OCI-LY7 (cell line): ENCODE measurements around the gene SEC24D. TPM values are rescaled to one million over a fixed set of nuclear protein-coding genes. Genes with fewer than 3 reads are reported as not detected.

Experiments used
- Bru-seq: library from RNA; stranded (reverse); fragments of 400-500 nt; gene quantifications from one replicate; lab custom pipeline; 2021; lab: Mats Ljungman, UMichigan
- BruChase-seq, 2 experiments: library from RNA; stranded (reverse); fragments of 400-500 nt; gene quantifications; one replicate each; lab custom pipeline; 2021; lab: Mats Ljungman, UMichigan
- BruUV-seq: library from RNA; stranded (reverse); fragments of 400-500 nt; replicated peaks from 2 replicates; lab custom pipeline; 2021; lab: Mats Ljungman, UMichigan
- CTCF ChIA-PET: fragments of 300-600 bp; sonication (Branson Sonifier 250); formaldehyde crosslinking; loops from one replicate; lab custom pipeline; 2022; ENCODE audit warnings: antibody characterized with exemption; ENCODE audit not compliant: unreplicated experiment; lab: Charles Lee
- POLR2A ChIA-PET: fragments of 300-600 bp; sonication (Branson Sonifier 250); formaldehyde crosslinking; loops from one replicate; lab custom pipeline; 2022; ENCODE audit warnings: antibody characterized with exemption; lab: Charles Lee
- DNase-seq: peaks from one replicate; pipeline ENCODE4 v3.0.0-alpha.2; 2015; ENCODE audit warnings: low spot score
- H2AFZ ChIP-seq: fragments of 200-600 bp; sonication (generic), shearing (Covaris generic); 2 replicates; pipeline ENCODE4 v1.6.1; 2014; ENCODE audit warnings: mild to moderate bottlenecking, antibody characterized with exemption, low read length, moderate library complexity
- H3K27ac ChIP-seq: fragments of 200-600 bp; sonication (generic); 2 replicates; pipeline ENCODE4 v1.5.1; 2014; ENCODE audit warnings: mixed run types, low read depth, mild to moderate bottlenecking, moderate library complexity, low read length, inconsistent platforms; ENCODE audit not compliant: poor library complexity, severe bottlenecking
- H3K36me3 ChIP-seq: fragments of 200-600 bp; sonication (generic); 2 replicates; pipeline ENCODE4 v1.6.1; 2014; ENCODE audit warnings: mild to moderate bottlenecking, antibody characterized with exemption, low read length, moderate library complexity, mixed read lengths; ENCODE audit not compliant: insufficient read depth
- H3K4me1 ChIP-seq: fragments of 200-600 bp; sonication (generic); 2 replicates; pipeline ENCODE4 v1.5.1; 2014; ENCODE audit warnings: mild to moderate bottlenecking, low read length; ENCODE audit not compliant: insufficient read depth, poor library complexity, severe bottlenecking
- H3K4me2 ChIP-seq: fragments of 200-600 bp; sonication (generic); 2 replicates; pipeline ENCODE4 v1.6.1; 2014; ENCODE audit warnings: mild to moderate bottlenecking, low read length
- H3K4me3 ChIP-seq: fragments of 200-600 bp; sonication (generic); 2 replicates; pipeline ENCODE4 v1.5.1; 2014; ENCODE audit warnings: mild to moderate bottlenecking, low read depth, low read length; ENCODE audit not compliant: poor library complexity, severe bottlenecking
- H3K79me2 ChIP-seq: fragments of 200-600 bp; sonication (generic); 2 replicates; pipeline ENCODE4 v1.6.1; 2016; ENCODE audit warnings: low read depth, mild to moderate bottlenecking, low read length, moderate library complexity, mixed read lengths; ENCODE audit not compliant: insufficient read depth
- H3K9me2 ChIP-seq: fragments of 200-600 bp; sonication (generic); 2 replicates; pipeline ENCODE4 v1.6.1; 2016; ENCODE audit warnings: mild to moderate bottlenecking, low read length, mixed read lengths; ENCODE audit not compliant: insufficient read depth
- H3K9me3 ChIP-seq: fragments of 200-600 bp; sonication (generic); 2 replicates; pipeline ENCODE4 v1.6.1; 2014; ENCODE audit warnings: mild to moderate bottlenecking, mixed run types, low read length, mixed read lengths
- H4K20me1 ChIP-seq: fragments of 200-600 bp; sonication (generic); 2 replicates; pipeline ENCODE4 v1.6.1; 2014; ENCODE audit warnings: mild to moderate bottlenecking, antibody characterized with exemption, low read length, moderate library complexity, mixed read lengths; ENCODE audit not compliant: insufficient read depth
- EZH2phosphoT487 ChIP-seq: fragments of 200-600 bp; sonication (generic); IDR thresholded peaks from 2 replicates; pipeline ENCODE4 v1.6.1; 2018; ENCODE audit warnings: low read depth, borderline replicate concordance, mild to moderate bottlenecking, mixed run types, antibody characterized with exemption, low read length, moderate library complexity, mixed read lengths
- intact Hi-C: fragments of 100-400 bp; cut with micrococcal nuclease; formaldehyde crosslinking; loops from one replicate; pipeline ENCODE4 v1.10.0; 2022; ENCODE audit not compliant: unreplicated experiment
- long read RNA-seq: library from polyadenylated mRNA; stranded (forward); transcript quantifications from one replicate; pipeline ENCODE4 v2.0.0, GENCODE V29; 2022
- total RNA-seq, 2 experiments: library from RNA; depleted of rRNA in 1 of 2; stranded (reverse); fragments of >200 nt in 1 of 2; shearing (Covaris generic) in 1 of 2; gene quantifications; 2 replicates each; pipeline ENCODE4 v1.2.3, GENCODE V29; 2014 to 2022
- TF ChIP-seq, protein P1 (sequence below): fragments of 200-600 bp; sonication (generic); conservative IDR thresholded peaks from 2 replicates; pipeline ENCODE4 v1.5.1; 2014; ENCODE audit warnings: mild to moderate bottlenecking, antibody characterized with exemption, low read length, moderate library complexity, mixed read lengths

Gene SEC24D, protein sequence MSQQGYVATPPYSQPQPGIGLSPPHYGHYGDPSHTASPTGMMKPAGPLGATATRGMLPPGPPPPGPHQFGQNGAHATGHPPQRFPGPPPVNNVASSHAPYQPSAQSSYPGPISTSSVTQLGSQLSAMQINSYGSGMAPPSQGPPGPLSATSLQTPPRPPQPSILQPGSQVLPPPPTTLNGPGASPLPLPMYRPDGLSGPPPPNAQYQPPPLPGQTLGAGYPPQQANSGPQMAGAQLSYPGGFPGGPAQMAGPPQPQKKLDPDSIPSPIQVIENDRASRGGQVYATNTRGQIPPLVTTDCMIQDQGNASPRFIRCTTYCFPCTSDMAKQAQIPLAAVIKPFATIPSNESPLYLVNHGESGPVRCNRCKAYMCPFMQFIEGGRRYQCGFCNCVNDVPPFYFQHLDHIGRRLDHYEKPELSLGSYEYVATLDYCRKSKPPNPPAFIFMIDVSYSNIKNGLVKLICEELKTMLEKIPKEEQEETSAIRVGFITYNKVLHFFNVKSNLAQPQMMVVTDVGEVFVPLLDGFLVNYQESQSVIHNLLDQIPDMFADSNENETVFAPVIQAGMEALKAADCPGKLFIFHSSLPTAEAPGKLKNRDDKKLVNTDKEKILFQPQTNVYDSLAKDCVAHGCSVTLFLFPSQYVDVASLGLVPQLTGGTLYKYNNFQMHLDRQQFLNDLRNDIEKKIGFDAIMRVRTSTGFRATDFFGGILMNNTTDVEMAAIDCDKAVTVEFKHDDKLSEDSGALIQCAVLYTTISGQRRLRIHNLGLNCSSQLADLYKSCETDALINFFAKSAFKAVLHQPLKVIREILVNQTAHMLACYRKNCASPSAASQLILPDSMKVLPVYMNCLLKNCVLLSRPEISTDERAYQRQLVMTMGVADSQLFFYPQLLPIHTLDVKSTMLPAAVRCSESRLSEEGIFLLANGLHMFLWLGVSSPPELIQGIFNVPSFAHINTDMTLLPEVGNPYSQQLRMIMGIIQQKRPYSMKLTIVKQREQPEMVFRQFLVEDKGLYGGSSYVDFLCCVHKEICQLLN
- 10.7 and 15.1 TPM in 2 replicates for total RNA-seq (2014; rRNA removed; shearing (Covaris generic))
- total RNA-seq (2022): 54.0 and 56.1 TPM in 2 replicates
- Bru-seq, nascent RNA: percentile 88 among the genes with signal in this experiment
- percentile 64 among the genes with signal in this experiment for BruChase-seq, experiment 1, labeled RNA remaining after a 6-hour chase
- BruChase-seq, experiment 2, labeled RNA remaining after a 2-hour chase: percentile 71 among the genes with signal in this experiment
- long read RNA-seq, full-length matches to known transcripts: 69 of 135 reads
- long read RNA-seq, partial matches to known transcripts: 13 of 135 reads
- long read RNA-seq, other reads (novel, unspliced or antisense): 53 of 135 reads

DNA sequence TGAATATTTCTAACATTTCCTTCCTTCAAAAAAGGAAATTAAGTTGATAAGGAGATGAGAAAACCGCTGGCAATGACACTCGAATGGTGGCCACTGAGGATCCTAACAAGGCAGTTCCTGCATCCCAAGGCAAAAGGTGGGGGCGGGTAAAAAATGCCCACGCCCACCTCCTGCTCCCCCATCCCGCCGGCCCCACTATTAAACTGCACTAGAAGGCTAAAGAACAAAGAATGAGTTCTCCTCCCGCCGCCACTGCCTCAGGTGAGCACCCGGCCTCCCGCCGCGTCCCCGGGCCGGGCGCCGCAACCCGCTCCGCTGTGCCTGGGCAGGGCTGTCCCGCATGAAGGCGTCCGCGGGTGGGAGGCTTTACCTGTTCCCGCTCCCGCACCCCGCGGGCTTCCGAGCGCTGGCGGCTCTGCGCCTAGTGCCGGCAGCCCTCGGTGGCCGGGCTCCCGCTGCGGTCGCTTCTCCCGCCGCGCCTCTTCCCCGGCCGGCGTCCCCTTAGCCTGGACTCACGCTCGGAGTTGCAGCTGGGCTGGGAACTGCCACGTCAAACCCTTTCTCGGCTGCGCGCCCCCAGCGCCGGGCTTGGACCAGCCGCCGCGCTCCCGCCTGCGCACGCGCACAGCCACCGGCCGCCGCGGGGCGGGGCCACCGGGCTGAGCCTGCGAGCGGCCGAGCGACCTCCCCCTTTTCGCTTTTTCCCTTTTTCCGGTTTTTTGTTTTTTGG lies at the start of gene SEC24D:
SEC24D (minus strand) TSS at position 556 of the 730 bp plus-strand sequence. CDS start 2,430 bp downstream, outside the sequence.
- H3K36me3 ChIP-seq: peaks cover 23% of the 10 kb centered on the region
- peak within 1 kb of the TSS; percentile 100 for H2AFZ ChIP-seq
- peak within 1 kb of the TSS; percentile 67 for H3K27ac ChIP-seq
- no peaks in the 10 kb centered on the region for H4K20me1 ChIP-seq
- POLR2A ChIA-PET: interaction anchor here (0.7 to 5.6 kb wide), 7 partner anchors 11 to 110 kb away, joined by 3 to 59 read pairs (median 3); no protein-coding TSS in a partner anchor
- H3K79me2 ChIP-seq: peaks cover 22% of the 10 kb centered on the region; the same call in 1 of the 2 replicates
- CTCF ChIA-PET: interaction anchor here (0.6 to 1.0 kb wide), 2 partner anchors 51 to 76 kb away, joined by 3 read pairs; no protein-coding TSS in a partner anchor
- peak within 1 kb of the TSS; percentile 97 for H3K4me3 ChIP-seq
- no TSS peak for BruUV-seq
- DNase-seq: peak; percentile 87
- no peaks in the 10 kb centered on the region for H3K9me2 ChIP-seq
- no peak for TF ChIP-seq EZH2phosphoT487
- TF ChIP-seq, protein P1, sequence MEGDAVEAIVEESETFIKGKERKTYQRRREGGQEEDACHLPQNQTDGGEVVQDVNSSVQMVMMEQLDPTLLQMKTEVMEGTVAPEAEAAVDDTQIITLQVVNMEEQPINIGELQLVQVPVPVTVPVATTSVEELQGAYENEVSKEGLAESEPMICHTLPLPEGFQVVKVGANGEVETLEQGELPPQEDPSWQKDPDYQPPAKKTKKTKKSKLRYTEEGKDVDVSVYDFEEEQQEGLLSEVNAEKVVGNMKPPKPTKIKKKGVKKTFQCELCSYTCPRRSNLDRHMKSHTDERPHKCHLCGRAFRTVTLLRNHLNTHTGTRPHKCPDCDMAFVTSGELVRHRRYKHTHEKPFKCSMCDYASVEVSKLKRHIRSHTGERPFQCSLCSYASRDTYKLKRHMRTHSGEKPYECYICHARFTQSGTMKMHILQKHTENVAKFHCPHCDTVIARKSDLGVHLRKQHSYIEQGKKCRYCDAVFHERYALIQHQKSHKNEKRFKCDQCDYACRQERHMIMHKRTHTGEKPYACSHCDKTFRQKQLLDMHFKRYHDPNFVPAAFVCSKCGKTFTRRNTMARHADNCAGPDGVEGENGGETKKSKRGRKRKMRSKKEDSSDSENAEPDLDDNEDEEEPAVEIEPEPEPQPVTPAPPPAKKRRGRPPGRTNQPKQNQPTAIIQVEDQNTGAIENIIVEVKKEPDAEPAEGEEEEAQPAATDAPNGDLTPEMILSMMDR: no peak; the same call in 1 of the 2 replicates
- intact Hi-C loops: loop anchor here (1.0 to 5.0 kb wide), 2 partner anchors 75 to 377 kb away; partner anchors contain the start of gene USP53
- H3K4me1 ChIP-seq: peaks cover 39% of the 10 kb centered on the region
- peak within 1 kb of the TSS; percentile 97 for H3K4me2 ChIP-seq
- no peaks in the 10 kb centered on the region for H3K9me3 ChIP-seq

DNA sequence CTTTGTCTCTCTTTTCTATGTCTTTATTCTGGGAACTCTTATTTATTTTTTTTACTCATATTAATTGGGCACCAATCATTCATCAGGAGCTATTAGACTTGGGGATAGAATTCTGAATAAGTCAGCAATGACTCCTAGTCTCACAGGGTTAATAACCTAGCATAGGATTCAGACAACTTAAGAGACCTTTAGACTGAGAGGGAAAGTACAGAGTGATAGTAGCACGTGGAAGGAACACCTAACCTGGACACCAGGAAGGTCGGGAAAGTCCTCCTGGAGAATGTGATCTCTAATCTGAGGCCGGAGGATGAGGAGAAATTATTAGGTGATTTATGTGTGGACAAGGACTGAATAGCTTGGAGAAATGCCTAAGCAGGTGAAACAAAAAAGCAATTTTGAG lies 48.8 kb upstream of the SEC24D start:
- CTCF ChIA-PET: no interaction called here
- H4K20me1 ChIP-seq: no peaks in the 10 kb centered on the region
- no peaks in the 10 kb centered on the region for H3K36me3 ChIP-seq
- intact Hi-C loops: loop anchor here (10.0 kb wide), 2 partner anchors 340 to 600 kb away; no protein-coding TSS in a partner anchor
- H2AFZ ChIP-seq: no peak overlapping the region
- no peak for DNase-seq
- no TSS peak for BruUV-seq
- H3K9me2 ChIP-seq: no peaks in the 10 kb centered on the region
- no peaks in the 10 kb centered on the region for H3K9me3 ChIP-seq
- POLR2A ChIA-PET: interaction anchor here (0.5 to 1.0 kb wide), 2 partner anchors 14 to 469 kb away, joined by 3 to 4 read pairs; no protein-coding TSS in a partner anchor
- H3K79me2 ChIP-seq: no peaks in the 10 kb centered on the region
- TF ChIP-seq EZH2phosphoT487: no peak
- TF ChIP-seq, protein P1: no peak
- no peak overlapping the region for H3K27ac ChIP-seq
- no peaks in the 10 kb centered on the region for H3K4me1 ChIP-seq
- no peak overlapping the region for H3K4me2 ChIP-seq
- no peak overlapping the region for H3K4me3 ChIP-seq
